HG03378 (cell line): ENCODE data around the gene KLHDC7B.
A peak's percentile ranks its signal among the peaks of the same experiment; 100 is the strongest.
"Not testable (repeated sequence)": the region's sequence is repeated elsewhere in the genome, so short reads cannot be mapped to it uniquely, and the experiment has no call there.

Experiments
- ATAC-seq: cut with Tn5 transposase; IDR thresholded peaks from one replicate; pipeline ENCODE4 v1.9.1; 2021; ENCODE audit warnings: mild to moderate bottlenecking, moderate library complexity; ENCODE audit not compliant: unreplicated experiment

Gene KLHDC7B

DNA sequence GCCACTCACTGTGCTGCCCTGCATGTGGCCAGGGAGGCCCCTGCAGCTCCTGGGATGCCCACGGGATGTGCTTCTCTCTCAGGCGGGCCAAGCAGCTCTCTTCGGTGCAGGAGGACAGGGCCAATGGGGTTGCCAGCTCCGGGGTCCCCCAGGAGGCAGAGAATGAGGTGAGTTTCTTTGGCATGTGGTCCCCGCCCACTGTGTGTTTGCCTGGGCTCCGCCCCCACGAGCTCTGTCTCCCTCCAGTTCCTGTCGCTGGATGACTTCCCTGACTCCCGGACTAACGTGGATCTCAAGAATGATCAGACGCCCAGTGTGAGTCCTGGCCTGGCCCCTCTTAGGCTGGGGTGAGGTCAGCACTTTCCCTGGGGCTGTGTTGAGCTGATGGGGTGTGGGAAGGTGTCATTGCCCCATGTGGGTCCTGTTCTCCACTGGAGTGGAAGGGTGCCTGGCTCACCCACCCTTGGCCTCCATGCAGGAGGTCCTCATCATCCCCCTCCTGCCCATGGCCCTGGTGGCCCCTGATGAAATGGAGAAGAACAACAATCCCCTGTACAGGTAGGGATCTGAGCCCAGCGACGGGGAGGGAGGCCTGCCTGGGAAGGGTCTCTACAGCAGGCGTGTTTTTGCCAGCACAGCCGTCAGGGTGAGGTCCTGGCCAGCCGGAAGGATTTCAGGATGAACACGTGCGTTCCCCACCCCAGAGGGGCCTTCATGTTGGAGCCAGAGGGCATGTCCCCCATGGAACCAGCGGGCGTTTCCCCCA is 28.0 kb upstream of the KLHDC7B start:
- ATAC-seq = no peak

DNA sequence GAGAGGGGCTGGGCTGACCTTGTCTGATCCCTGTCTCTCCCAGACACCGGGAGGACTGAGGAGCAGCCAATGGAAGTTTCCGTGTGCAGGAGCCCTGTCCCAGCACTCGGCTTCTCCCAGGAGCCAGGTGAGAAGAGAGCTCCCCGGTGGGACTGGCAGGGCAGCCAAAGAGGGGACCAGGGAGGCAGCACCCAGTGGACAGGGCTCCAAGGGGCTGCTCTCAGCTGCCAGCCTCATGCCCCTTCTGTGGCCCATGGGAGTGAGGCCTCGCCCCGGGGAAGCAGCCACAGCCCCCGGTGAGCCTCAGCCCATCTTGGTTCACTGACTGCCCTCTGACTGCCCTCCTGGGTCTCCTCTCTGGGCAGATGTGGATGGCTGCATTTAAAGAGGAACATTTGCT is 27.1 kb upstream of the KLHDC7B start:
- no peak for ATAC-seq

DNA sequence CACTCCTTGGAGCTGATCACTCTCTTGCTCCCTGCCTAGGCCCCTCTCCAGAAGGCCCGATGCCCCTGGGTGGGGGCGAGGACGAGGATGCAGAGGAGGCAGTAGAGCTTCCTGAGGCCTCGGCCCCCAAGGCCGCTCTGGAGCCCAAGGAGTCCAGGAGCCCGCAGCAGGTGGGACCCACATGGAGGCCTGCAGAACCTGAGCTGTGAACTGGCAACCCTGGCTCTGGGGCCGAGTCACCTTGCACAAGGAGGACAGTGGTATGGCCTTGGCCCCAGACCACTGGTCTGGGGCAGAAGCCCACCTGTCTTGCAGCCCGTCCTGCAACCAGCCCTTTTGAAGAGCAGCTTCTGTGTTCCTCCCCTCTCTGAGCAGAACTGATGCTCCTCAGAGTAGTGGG is 26.5 kb upstream of the KLHDC7B start:
- ATAC-seq = no peak

DNA sequence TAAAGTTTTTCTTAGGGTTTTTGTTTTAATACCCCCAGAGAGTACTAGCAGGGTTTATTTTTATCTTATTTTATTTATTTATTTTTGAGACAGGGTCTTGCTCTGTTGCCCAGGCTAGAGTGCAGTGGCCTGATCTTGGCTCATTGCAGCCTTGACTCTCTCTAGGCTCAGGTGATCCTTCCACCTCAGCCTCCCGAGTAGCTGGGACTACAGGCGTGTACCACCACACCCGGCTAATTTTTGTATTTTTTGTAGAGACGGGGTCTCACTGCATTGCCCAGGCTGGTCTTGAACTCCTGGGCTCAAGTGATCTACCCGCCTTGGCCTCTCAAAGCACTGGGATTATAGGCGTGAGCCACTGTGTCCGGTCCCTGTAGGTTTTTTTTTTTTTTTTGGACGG is 25.5 kb upstream of the KLHDC7B start:
- ATAC-seq = not testable (repeated sequence)

DNA sequence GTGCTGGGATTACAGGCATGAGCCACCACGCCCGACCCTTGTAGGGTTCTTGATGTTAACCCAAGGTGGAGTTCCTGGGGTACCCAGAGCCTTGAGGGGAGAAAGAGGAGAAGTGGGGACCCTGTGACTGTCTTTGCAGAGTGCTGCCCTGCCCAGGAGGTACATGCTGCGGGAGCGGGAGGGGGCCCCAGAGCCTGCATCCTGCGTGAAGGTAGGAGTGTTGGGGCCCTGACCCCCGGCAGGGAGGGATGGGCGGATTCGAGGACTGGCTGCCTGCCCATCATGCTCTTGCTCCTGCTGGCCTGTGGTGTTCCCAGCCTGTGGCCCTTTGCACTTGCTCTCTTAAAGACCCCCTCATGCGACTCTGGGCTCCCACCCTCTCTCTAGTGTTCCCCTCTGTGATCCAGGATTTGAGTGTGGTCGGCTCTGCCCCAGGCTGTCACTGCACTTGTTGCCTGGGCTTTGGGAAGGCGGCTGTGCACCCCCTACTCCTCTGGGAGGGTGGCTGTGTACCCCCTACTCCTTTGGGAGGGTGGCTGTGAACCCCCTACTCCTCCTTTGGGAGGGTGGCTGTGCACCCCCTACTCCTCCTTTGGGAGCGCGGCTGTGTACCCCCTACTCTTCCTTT is 24.8 kb upstream of the KLHDC7B start:
- no peak for ATAC-seq

DNA sequence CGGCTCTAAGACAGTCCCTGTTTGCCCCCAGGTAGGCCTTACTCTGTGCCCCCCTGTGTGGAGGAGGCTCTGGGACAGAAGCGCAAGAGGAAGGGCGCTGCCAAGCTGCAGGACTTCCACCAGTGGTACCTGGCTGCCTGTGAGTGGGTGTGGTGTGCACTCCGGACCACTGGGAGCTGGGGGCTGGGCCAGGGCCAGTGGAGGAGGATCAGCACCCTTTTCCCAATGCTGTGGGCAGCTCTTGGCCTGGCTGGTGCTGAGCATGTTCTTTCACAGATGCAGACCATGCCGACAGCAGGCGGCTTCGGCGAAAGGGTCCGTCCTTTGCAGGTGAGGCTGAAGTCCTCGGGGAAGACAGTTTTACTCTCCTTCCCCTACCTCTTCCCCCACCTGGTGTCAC is 24.0 kb upstream of the KLHDC7B start:
- ATAC-seq = no peak

DNA sequence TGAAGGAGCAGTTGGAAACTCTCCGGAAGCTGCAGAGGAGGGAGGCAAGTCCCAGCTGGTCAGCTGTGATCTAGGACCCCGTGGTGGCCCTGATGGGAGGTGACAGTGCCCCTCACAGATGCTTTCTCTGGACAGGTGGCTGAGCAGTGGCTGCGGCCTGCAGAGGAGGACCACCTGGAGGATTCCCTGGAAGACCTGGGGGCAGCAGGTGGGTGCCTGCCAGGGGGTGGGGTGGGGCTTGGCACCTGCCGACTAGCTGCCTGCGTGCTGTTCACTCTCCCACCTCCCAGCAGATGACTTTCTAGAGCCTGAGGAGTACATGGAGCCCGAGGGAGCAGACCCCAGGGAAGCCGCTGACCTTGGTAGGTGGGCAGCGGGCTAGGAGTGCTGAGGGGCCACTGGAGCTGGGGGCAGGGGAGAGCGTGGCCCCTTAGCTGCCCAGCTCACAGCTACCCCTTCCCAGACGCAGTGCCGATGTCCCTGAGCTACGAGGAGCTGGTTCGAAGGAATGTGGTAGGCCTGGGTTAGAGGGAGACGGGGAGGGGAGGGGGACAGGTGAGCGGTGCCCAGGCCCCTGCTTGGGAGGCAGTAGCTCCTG is 23.4 kb upstream of the KLHDC7B start:
- ATAC-seq = no peak

DNA sequence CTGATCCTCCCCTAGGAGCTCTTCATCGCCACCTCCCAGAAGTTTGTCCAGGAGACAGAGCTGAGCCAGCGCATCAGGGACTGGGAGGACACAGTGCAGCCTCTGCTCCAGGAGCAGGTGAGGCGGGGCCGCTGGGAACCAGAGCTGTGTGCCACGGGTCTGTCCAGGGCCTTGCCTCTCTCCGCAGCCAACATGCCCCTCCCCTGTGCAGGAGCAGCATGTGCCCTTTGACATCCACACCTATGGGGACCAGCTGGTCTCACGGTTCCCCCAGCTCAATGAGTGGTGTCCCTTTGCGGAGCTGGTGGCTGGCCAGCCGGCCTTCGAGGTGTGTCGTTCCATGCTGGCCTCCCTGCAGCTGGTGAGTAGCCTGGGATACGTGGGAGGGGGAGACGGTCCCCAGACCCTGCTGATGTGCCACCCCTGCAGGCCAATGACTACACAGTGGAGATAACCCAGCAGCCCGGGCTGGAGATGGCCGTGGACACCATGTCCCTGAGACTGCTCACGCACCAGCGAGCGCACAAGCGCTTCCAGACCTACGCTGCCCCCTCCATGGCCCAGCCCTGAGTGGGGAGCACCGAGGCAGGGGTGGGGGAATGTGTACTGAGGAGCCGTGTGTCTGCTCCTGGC is 22.8 kb upstream of the KLHDC7B start:
- no peak for ATAC-seq

DNA sequence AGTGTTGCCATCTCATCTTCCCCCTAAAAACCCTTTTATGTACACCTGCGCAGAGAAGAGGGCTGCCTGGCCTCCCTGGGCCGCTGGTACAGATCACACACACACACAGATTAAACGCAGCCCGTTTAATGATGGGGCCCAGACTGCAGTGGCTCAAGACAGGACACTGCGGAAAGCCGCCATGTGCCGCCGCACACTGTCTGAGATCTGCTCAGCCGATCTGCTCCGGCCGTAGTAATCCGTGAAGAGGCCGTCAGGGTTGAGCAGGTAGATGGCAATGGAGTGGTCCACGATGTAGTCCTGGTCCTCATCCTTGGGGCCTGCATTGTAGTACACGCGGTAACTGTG is 22.3 kb upstream of the KLHDC7B start:
- ATAC-seq = no peak

DNA sequence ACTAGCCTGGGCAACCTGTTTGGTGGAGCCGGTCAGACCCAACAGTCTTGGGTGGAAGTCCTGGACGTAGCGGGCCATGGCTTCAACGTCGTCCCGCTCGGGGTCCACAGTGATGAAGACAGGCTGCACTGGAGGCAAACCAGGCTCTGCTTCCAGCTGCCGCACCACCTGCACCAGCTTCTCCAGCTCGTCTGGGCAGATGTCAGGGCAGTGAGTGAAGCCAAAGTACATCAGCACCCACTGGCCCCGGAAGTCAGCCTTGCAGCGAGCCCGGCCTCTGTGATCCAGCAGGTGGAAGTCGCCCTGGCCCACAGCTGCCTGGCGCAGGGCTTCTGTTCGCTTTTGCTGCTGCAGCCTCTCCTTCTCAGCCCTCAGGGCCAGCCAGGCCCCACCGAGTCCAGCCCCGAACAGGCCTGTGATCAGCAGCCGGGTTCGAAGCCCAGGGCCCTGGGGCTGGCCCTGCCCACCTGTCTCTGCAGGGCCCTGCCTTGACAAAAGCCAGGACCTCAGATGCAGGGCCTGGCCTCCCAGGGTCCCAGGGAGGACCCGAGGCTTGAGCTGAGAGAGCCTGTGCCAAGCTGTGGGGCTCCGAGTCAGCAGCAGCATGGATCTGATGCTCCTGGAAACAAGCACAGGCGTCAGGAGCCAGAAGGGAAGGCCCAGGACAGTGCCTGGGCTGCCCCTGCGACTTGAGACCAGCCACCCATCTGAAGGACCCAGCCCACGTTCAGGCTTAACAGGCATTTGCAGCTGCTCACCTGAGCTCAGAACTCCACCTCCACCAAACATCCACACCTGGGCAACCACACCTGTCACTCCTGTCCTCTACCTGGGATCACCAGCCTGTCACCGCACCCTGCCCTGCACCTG is 21.7 kb upstream of the KLHDC7B start:
- ATAC-seq = no peak

DNA sequence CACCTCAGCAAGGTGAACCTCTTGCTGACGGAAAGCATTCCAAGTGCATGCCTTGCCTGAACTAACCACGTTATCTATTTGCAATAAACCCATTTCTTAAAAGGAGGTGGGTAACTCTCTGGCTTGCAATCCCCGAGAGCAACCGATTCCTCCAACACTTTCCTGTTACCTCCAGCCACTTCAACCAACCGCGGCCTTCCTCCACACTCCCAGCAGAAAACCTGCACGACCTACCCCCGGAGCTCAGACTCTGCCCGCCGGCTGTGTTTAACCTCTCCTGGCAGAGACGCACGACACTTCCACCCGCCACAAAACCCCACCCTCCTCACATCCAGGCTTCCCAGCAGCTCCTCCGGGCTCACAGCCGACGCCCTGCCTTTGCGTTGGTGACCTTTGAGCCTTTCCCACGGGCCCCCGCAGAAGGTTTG is 21.0 kb upstream of the KLHDC7B start:
- no peak for ATAC-seq

DNA sequence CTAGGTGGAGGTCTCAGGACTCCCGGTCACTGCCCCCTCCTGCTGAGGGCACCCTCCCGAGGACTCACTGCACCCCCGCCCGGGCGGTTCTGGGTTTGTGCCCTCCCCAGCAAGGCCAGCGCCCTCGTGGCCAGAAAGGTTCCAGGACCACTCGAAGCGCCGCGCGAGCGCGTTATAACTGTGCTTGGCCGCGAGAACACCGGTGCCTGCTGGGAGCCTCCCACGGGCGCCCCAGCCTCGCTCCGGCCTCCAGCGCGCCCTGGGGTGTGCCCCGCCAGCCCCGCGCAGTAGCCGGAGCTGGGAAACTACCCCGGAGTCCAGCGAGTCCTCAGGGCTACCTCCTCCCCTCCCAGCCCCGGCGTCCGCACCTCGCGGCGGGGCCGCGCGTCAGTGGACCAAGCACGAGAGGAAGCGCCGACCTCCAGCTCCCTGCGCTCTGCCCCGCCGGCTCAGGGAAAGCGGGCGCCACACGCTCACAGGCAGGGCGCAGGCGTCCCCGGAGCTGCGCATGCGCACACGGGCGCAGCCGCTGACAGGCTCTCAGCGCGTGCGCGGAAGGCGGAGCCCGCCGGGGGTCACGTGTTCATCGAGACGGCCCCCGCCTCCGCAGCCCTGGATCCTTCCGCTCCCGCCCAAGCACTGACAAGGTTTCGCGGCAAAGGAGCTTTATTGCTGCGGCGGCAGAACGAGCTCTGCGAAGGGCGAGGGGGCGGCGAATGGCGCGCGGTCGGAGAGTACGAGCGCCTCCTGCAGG is 20.4 kb upstream of the KLHDC7B start, which contains the start of gene SCO2:
Gene SCO2 (minus strand): TSS at position 495 of the 754 bp plus-strand sequence. CDS start 1,187 bp downstream, outside the sequence.
- peak; percentile 31 for ATAC-seq

DNA sequence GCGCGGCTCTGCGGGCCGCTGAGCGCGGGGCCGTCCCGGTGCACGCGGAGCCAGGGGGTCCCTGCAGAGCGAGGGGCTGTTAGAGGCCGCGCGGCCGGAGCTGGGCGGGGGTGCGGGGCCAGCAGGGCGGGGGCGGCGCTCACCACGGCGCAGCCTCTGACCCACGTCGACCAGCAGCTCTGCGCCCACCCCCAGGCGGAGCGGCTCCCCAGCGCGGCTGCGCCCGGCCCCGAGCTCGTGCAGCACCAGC is 19.9 kb upstream of the KLHDC7B start:
- peak; percentile 9 for ATAC-seq

DNA sequence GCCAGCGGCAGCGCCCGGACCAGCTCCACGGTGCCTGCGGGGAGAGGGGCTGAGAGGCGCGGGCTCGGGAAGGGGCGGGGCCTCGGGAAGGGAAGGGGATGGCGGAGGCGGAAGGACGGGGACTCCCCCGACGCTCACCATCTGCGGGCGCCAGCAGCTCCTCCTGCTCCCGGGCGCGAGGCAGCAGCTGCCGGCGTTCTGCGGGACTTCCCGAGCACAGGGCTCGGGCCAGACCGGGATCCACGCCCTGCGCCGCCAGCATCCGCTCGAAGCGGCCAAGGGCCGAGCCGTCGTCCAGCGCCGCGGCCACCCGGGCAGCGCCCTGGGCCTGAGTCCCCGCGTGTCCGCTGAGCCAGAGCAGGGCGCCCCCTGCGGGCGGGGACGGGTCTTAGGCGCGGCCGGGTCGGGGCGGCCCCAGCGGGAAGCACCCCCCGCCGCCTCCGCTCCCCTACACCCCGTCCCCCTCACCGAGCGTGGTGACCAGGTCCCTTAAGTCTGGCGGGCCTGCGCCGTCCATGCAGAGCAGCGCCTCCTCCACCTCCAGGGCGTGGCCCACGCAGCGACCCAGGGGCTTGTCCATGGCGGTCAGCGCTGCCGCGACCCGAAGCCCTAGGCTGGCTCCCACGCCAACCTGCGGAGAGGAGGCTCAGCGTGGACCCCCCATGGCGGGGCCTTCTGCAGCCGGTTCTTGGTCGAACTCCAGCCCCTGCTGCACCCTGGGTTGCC is 19.4 kb upstream of the KLHDC7B start:
- ATAC-seq = peak; percentile 18

DNA sequence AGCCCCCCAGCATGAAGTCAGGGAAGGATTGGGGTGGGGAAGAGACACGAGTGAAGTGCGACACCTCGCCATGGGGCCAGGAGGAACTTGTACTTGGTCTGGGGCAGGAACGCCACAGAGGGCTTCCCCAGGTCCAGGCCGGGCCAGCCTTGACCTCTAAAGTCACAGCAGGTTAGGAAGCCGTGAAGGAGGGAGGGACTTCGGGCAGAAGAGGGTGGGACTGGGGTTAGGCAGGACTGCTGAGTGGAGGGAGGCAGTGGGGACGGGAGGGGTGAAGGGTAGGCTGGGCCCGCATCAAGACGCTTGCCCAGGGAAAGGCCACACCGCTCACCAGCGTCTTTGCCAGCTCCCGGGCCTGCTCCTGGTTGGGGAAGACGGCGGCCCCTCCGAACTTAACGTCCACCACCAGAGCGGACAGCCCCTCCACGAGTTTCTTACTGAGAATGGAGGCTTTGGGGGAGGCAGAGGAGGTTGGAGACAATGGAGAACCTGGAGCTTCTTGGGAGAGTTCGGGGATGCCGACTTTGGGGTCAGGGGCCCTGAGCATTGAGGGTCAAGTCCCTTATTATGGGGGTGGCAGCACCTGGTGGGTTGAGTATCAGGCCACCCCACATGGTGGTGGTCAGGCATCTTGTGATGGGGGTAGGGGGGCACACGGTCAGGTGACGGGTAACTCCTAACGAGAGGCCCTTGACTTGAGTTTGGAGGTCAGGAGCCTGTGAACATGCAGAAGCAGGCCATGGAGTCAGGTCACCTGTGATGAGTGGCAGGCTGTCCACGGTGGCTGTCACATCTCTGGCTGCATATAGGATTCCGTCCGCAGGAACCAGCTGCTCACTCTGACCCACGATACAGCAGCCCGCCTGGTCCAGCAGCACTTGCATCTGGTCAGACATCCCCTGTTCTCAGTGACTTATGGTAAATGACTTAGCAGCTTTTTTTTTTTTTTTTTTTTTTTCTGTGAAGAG is 18.6 kb upstream of the KLHDC7B start:
- no peak for ATAC-seq

DNA sequence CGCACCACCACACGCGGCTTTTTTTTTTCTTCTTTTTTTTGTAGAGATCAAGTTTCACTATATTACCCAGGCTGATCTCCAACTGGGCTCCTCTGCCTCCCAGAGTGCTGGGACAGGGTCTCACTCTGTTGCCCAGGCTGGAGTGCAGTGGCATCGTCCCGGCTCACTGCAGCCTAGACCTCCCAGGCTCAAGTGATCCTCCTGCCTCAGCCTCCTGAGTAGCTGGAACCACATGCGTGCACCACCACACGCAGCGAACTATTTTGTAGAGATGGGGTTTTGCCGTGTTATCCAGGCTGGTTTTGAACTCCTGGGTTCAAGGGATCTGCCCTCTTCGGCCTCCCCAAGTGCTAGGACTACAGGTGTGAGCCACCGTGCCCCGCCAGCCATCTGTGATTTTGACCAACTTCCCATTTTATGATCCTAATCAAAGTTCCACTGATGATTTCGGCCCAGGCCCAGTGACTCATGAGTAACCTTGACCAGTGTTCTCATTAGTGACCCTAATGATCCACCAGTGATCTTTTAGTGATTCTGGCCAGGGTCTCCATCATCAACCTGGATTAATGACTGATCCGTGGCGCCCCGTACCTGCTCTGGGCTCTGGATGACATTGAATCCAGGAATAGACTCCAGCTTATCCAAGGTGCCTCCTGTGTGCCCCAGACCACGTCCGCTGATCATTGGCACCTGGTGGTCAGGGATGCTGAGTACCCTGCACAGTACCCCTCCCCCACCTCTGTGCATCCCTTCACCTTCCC is 17.6 kb upstream of the KLHDC7B start:
- ATAC-seq = no peak

DNA sequence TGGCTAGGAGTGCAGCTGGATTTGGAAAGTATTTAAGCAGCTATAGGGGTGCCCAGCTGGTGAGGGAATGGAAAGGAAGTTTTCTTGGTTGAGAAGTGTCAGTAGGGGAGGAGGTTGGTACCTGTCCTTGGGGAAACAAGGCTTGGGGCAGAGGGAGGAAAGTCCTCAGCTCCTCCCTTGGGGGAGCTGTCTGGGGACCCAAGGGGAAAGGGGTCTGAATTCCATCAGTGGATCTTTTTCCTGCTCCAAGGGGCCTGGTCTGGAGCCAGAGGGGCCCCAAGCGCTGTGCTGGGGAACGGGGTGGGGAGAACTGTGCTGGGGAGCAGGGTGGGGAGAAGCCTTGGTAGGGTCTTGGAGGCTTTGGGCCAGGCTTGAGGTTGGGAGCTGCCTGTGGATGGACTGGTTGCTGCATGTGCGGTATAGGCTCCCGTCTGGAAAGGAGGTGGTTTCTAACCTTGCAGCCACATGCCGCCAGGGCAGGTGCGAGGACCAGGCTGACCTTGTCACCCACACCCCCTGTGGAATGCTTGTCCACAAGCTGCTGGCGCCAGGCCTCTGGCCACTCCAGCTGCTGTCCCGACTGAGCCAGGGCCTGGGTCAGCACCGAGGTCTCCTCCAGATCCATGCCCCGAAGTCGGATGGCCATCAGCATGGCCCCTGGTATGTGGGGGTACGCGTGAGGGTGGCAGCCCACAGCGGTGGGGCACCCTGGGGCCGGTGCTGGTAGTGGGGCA is 16.9 kb upstream of the KLHDC7B start:
- no peak for ATAC-seq
